HG02840 (cell line): ENCODE results near the gene TRIM63.

ENCODE experiments used
- ATAC-seq: cut with Tn5 transposase; IDR thresholded peaks from one replicate; pipeline ENCODE4 v1.9.1; 2021; ENCODE audit warnings: mild to moderate bottlenecking, moderate library complexity, moderate number of reproducible peaks; ENCODE audit not compliant: unreplicated experiment, low FRiP score

TRIM63 gene

GRCh38 chr1:26035959-26036755 lies 31.3 kb downstream of the TRIM63 start:
- ATAC-seq, result peak; percentile 70

GRCh38 chr1:26035203-26035958 lies 32.0 kb downstream of the TRIM63 start:
- peak; percentile 71 for ATAC-seq

- no peak for ATAC-seq
These were observed 32.8 kb downstream of the TRIM63 start for GRCh38 chr1:26034504-26035202.

GRCh38 chr1:26032656-26033357 lies 34.6 kb downstream of the TRIM63 start:
- no peak for ATAC-seq

- no peak for ATAC-seq
These were observed 35.7 kb downstream of the TRIM63 start for GRCh38 chr1:26031611-26032220.

- no peak for ATAC-seq
These were observed 36.2 kb downstream of the TRIM63 start for GRCh38 chr1:26031196-26031595.

- ATAC-seq, result no peak
These were observed 37.5 kb downstream of the TRIM63 start for GRCh38 chr1:26029864-26030481.

- ATAC-seq, result no peak
These were observed 38.2 kb downstream of the TRIM63 start for GRCh38 chr1:26029054-26029863.

GRCh38 chr1:26028490-26028980 lies 38.9 kb downstream of the TRIM63 start:
- no peak for ATAC-seq

GRCh38 chr1:26027716-26028489 lies 39.5 kb downstream of the TRIM63 start:
- ATAC-seq, result no peak

- ATAC-seq, result no peak
These were observed 41.9 kb downstream of the TRIM63 start for GRCh38 chr1:26025517-26025916.

GRCh38 chr1:26025060-26025459 lies 42.4 kb downstream of the TRIM63 start:
- ATAC-seq, result no peak

GRCh38 chr1:26023826-26024225 lies 43.6 kb downstream of the TRIM63 start:
- no peak for ATAC-seq

- no peak for ATAC-seq
These were observed 44.4 kb downstream of the TRIM63 start for GRCh38 chr1:26023009-26023408.

GRCh38 chr1:26022404-26022779 lies 45.0 kb downstream of the TRIM63 start:
- ATAC-seq, result no peak

- no peak for ATAC-seq
These were observed 45.6 kb downstream of the TRIM63 start, which contains the start of gene EXTL1 for GRCh38 chr1:26021647-26022403. TSS of gene EXTL1 (plus strand) at chr1:26021775. CDS start at chr1:26022647, 872 bp downstream.

GRCh38 chr1:26020941-26021646 lies 46.3 kb downstream of the TRIM63 start:
- no peak for ATAC-seq
